Activated CD8-positive, alpha-beta T cell treated with anti-CD3 and anti-CD28 coated beads, Interleukin-2, amount 10 ng/mL, durations not matched to agents 7 days and 5 days (primary cell): ENCODE measurements around the gene GAB2. TPM values are rescaled to one million over a fixed set of nuclear protein-coding genes. Genes with fewer than 3 reads are reported as not detected.

Experiments
- ATAC-seq: fragments of 150-1000 bp; cut with Tn5 transposase; one replicate; pipeline ENCODE4 v1.10.0; 2021; ENCODE audit warnings: moderate library complexity
- CTCF ChIA-PET: fragments of 350-600 bp; sonication (Branson Sonifier 250); formaldehyde crosslinking; loops from one replicate; lab custom pipeline; 2021; ENCODE audit warnings: antibody characterized with exemption; lab: Charles Lee
- POLR2A ChIA-PET: fragments of 350-600 bp; sonication (Branson Sonifier 250); formaldehyde crosslinking; loops from one replicate; lab custom pipeline; 2021; ENCODE audit warnings: antibody characterized with exemption; lab: Charles Lee
- DNase-seq: peaks from one replicate; pipeline ENCODE4 v3.0.0-alpha.2; 2020
- H3K27ac Mint-ChIP-seq: one replicate; pipeline ENCODE4 v1.8.0; 2021; ENCODE audit warnings: mild to moderate bottlenecking, mixed read lengths
- H3K27me3 Mint-ChIP-seq: one replicate; pipeline ENCODE4 v1.8.0; 2021; ENCODE audit warnings: low read depth, mixed read lengths
- H3K36me3 Mint-ChIP-seq: one replicate; pipeline ENCODE4 v1.8.0; 2021; ENCODE audit warnings: low read depth, mixed read lengths
- H3K4me1 Mint-ChIP-seq: one replicate; pipeline ENCODE4 v1.8.0; 2021; ENCODE audit warnings: low read depth, mixed read lengths
- H3K4me3 Mint-ChIP-seq: one replicate; pipeline ENCODE4 v1.8.0; 2021; ENCODE audit warnings: mild to moderate bottlenecking, mixed read lengths
- H3K9me3 Mint-ChIP-seq: one replicate; pipeline ENCODE4 v1.8.0; 2022; ENCODE audit warnings: mixed read lengths; ENCODE audit not compliant: insufficient read depth
- total RNA-seq, 2 experiments: library from RNA; stranded (reverse); gene quantifications; one replicate each; pipeline ENCODE4 v1.2.3, GENCODE V29; 2021

Gene GAB2
- total RNA-seq, 2 experiments from 2014 or later: 7.6 to 9.8 TPM

- CTCF ChIA-PET: interaction anchor here (1.7 to 2.2 kb wide), 2 partner anchors 9 to 34 kb away, joined by 4 to 8 read pairs; no protein-coding TSS in a partner anchor
- no peak for ATAC-seq
- no peak overlapping the region for H3K4me3 Mint-ChIP-seq
- no peaks in the 10 kb centered on the region for H3K9me3 Mint-ChIP-seq
- no peak overlapping the region for H3K27ac Mint-ChIP-seq
- POLR2A ChIA-PET: interaction anchor here (1.2 kb wide), 1 partner anchor 8 kb away, joined by 3 read pairs; no protein-coding TSS in a partner anchor
- DNase-seq: no peak
- H3K36me3 Mint-ChIP-seq: peaks cover 26% of the 10 kb centered on the region
- no peaks in the 10 kb centered on the region for H3K27me3 Mint-ChIP-seq
- peaks cover 53% of the 10 kb centered on the region for H3K4me1 Mint-ChIP-seq
Observed at GRCh38 chr11:78194490-78194889, 223.1 kb downstream of the GAB2 start.

- ChIA-PET POLR2A (interaction anchor here (1.2 kb wide), 2 partner anchors 9 to 54 kb away, joined by 3 to 5 read pairs; partner anchors contain the start of gene ALG8), CTCF (interaction anchor here (0.8 to 2.2 kb wide), 4 partner anchors 9 to 371 kb away, joined by 3 to 8 read pairs (median 4); no protein-coding TSS in a partner anchor)
- no peak for ATAC-seq
- no peak overlapping the region for H3K4me3 Mint-ChIP-seq
- peaks cover 54% of the 10 kb centered on the region for H3K4me1 Mint-ChIP-seq
- no peak for DNase-seq
- peak overlapping the region; percentile 25 for H3K27ac Mint-ChIP-seq
- no peaks in the 10 kb centered on the region for H3K9me3 Mint-ChIP-seq
- no peaks in the 10 kb centered on the region for H3K27me3 Mint-ChIP-seq
- peaks cover 26% of the 10 kb centered on the region for H3K36me3 Mint-ChIP-seq
Observed at GRCh38 chr11:78193806-78194205, 223.8 kb downstream of the GAB2 start.

GRCh38 chr11:78192911-78193351 lies 224.7 kb downstream of the GAB2 start:
- Mint-ChIP-seq H3K9me3 (no peaks in the 10 kb centered on the region), H3K27me3 (no peaks in the 10 kb centered on the region), H3K4me3 (no peak overlapping the region), H3K36me3 (peaks cover 25% of the 10 kb centered on the region), H3K4me1 (peaks cover 55% of the 10 kb centered on the region), H3K27ac (peak overlapping the region; percentile 59)
- ATAC-seq (no peak), DNase-seq (no peak)
- CTCF ChIA-PET: interaction anchor here (1.2 to 2.2 kb wide), 2 partner anchors 9 to 10 kb away, joined by 4 to 8 read pairs; no protein-coding TSS in a partner anchor
- POLR2A ChIA-PET: interaction anchor here (0.6 to 1.2 kb wide), 2 partner anchors 53 to 378 kb away, joined by 3 to 5 read pairs; partner anchors contain the start of gene ALG8

- Mint-ChIP-seq H3K27ac (no peak overlapping the region), H3K9me3 (no peaks in the 10 kb centered on the region), H3K36me3 (peaks cover 24% of the 10 kb centered on the region), H3K4me3 (no peak overlapping the region), H3K27me3 (no peaks in the 10 kb centered on the region), H3K4me1 (peaks cover 60% of the 10 kb centered on the region)
- ATAC-seq (no peak), DNase-seq (no peak)
- ChIA-PET CTCF (interaction anchor here (1.2 kb wide), 1 partner anchor 9 kb away, joined by 4 read pairs; no protein-coding TSS in a partner anchor), POLR2A (no interaction called here)
Observed at GRCh38 chr11:78192223-78192719, 225.3 kb downstream of the GAB2 start.

GRCh38 chr11:78190871-78191538 lies 226.6 kb downstream of the GAB2 start:
- Mint-ChIP-seq H3K4me1 (peaks cover 68% of the 10 kb centered on the region), H3K27me3 (no peaks in the 10 kb centered on the region), H3K36me3 (peaks cover 22% of the 10 kb centered on the region), H3K9me3 (no peaks in the 10 kb centered on the region), H3K4me3 (no peak overlapping the region), H3K27ac (no peak overlapping the region)
- CTCF ChIA-PET: interaction anchor here (1.0 to 3.8 kb wide), 2 partner anchors 113 to 374 kb away, joined by 3 to 20 read pairs; no protein-coding TSS in a partner anchor
- ATAC-seq (no peak), DNase-seq (no peak)
- POLR2A ChIA-PET: no interaction called here

- H3K4me1 Mint-ChIP-seq: peaks cover 67% of the 10 kb centered on the region
- ChIA-PET POLR2A (interaction anchor here (1.5 to 2.0 kb wide), 2 partner anchors 10 to 13 kb away, joined by 5 to 10 read pairs; no protein-coding TSS in a partner anchor), CTCF (interaction anchor here (1.0 to 3.8 kb wide), 6 partner anchors 9 to 374 kb away, joined by 3 to 20 read pairs (median 8); partner anchors contain the start of gene ALG8)
- H3K4me3 Mint-ChIP-seq: peak overlapping the region; percentile 99
- ATAC-seq (no peak), DNase-seq (no peak)
- H3K27ac Mint-ChIP-seq: peak overlapping the region; percentile 1
- H3K27me3 Mint-ChIP-seq: no peaks in the 10 kb centered on the region
- no peaks in the 10 kb centered on the region for H3K9me3 Mint-ChIP-seq
- peaks cover 22% of the 10 kb centered on the region for H3K36me3 Mint-ChIP-seq
Observed at GRCh38 chr11:78190374-78190773, 227.2 kb downstream of the GAB2 start.

GRCh38 chr11:78189851-78190250 lies 227.8 kb downstream of the GAB2 start:
- Mint-ChIP-seq H3K27me3 (no peaks in the 10 kb centered on the region), H3K36me3 (peaks cover 21% of the 10 kb centered on the region), H3K4me3 (peak overlapping the region; percentile 99), H3K4me1 (peaks cover 63% of the 10 kb centered on the region), H3K27ac (peak overlapping the region; percentile 93), H3K9me3 (no peaks in the 10 kb centered on the region)
- ChIA-PET POLR2A (interaction anchor here (0.9 to 2.1 kb wide), 4 partner anchors 10 to 50 kb away, joined by 4 to 10 read pairs (median 6); partner anchors contain the start of gene ALG8), CTCF (interaction anchor here (0.6 to 3.8 kb wide), 8 partner anchors 9 to 456 kb away, joined by 3 to 20 read pairs (median 5); partner anchors contain the start of gene ALG8)
- no peak for ATAC-seq
- DNase-seq: no peak

- H3K36me3 Mint-ChIP-seq: peaks cover 18% of the 10 kb centered on the region
Observed at GRCh38 chr11:78189174-78189724, 228.4 kb downstream of the GAB2 start.

GRCh38 chr11:78188286-78189173 lies 229.1 kb downstream of the GAB2 start, which contains the start of the genes KCTD21 and USP35:
KCTD21 (minus strand) TSS chr11:78188626; CDS start chr11:78174554, 14,072 bp downstream.
USP35 (plus strand) TSS chr11:78188919; CDS start chr11:78196246, 7,327 bp downstream.
- H3K9me3 Mint-ChIP-seq: no peaks in the 10 kb centered on the region
- peak; percentile 95 for DNase-seq
- peaks cover 51% of the 10 kb centered on the region for H3K4me1 Mint-ChIP-seq
- peak within 1 kb of the TSS; percentile 93 for H3K27ac Mint-ChIP-seq
- CTCF ChIA-PET: interaction anchor here (1.2 to 3.8 kb wide), 7 partner anchors 14 to 458 kb away, joined by 3 to 20 read pairs (median 6); partner anchors contain the start of gene ALG8
- peaks cover 16% of the 10 kb centered on the region for H3K36me3 Mint-ChIP-seq
- POLR2A ChIA-PET: interaction anchor here (0.7 to 2.1 kb wide), 7 partner anchors 11 to 205 kb away, joined by 3 to 10 read pairs (median 5); partner anchors contain the start of gene ALG8
- H3K4me3 Mint-ChIP-seq: peak within 1 kb of the TSS; percentile 99
- peak; percentile 97 for ATAC-seq
- no peaks in the 10 kb centered on the region for H3K27me3 Mint-ChIP-seq

More at GRCh38 chr11:78189174-78189724, 228.4 kb downstream of the GAB2 start:
- POLR2A ChIA-PET: interaction anchor here (0.9 to 2.1 kb wide), 4 partner anchors 11 to 50 kb away, joined by 4 to 10 read pairs (median 6); partner anchors contain the start of gene ALG8
- Mint-ChIP-seq H3K9me3 (no peaks in the 10 kb centered on the region), H3K27me3 (no peaks in the 10 kb centered on the region), H3K27ac (peak overlapping the region; percentile 93), H3K4me1 (peaks cover 57% of the 10 kb centered on the region), H3K4me3 (peak overlapping the region; percentile 99)
- no peak for ATAC-seq
- CTCF ChIA-PET: interaction anchor here (0.6 to 3.8 kb wide), 9 partner anchors 10 to 457 kb away, joined by 3 to 20 read pairs (median 5); partner anchors contain the start of gene ALG8
- peak; percentile 28 for DNase-seq
